Activated T-cell treated with anti-CD3 and anti-CD28 coated beads, Interleukin-2, amount 50 U/mL, for 72 hours (primary cell): ENCODE measurements around the gene EPAS1. TPM values are rescaled to one million over a fixed set of nuclear protein-coding genes. Genes with fewer than 3 reads are reported as not detected.
A peak's percentile ranks its signal among the peaks of the same experiment; 100 is the strongest.

ENCODE experiments used
- ATAC-seq, 2 donors: fragments of 150-1000 bp; cut with Tn5 transposase; replicated peaks in 1 of 2; 2 replicates each; pipeline ENCODE4 v1.10.0; 2021; ENCODE audit warnings: moderate library complexity in 2 of 2, mild to moderate bottlenecking in 1 of 2
- DNase-seq, 2 donors: peaks; one replicate each; pipeline ENCODE4 v3.0.0; 2021 to 2022; ENCODE audit warnings: mixed read lengths in 1 of 2
- H3K27ac Mint-ChIP-seq: one replicate; pipeline ENCODE4 v1.8.0; 2022; ENCODE audit warnings: mild to moderate bottlenecking, moderate library complexity, mixed read lengths
- H3K27me3 Mint-ChIP-seq: one replicate; pipeline ENCODE4 v1.8.0; 2022; ENCODE audit warnings: low read depth, mixed read lengths
- H3K36me3 Mint-ChIP-seq, 2 donors: one replicate each; pipeline ENCODE4 v1.8.0; 2022; ENCODE audit warnings: mixed read lengths in 2 of 2, mild to moderate bottlenecking in 1 of 2; ENCODE audit not compliant: insufficient read depth in 2 of 2
- H3K4me1 Mint-ChIP-seq: one replicate; pipeline ENCODE4 v1.8.0; 2022; ENCODE audit warnings: low read depth, mixed read lengths
- H3K4me3 Mint-ChIP-seq, 2 donors: one replicate each; pipeline ENCODE4 v1.8.0; 2022; ENCODE audit warnings: mild to moderate bottlenecking in 2 of 2, mixed read lengths in 2 of 2, moderate library complexity in 2 of 2
- H3K9me3 Mint-ChIP-seq, 2 donors: one replicate each; pipeline ENCODE4 v1.8.0; 2022; ENCODE audit warnings: mixed read lengths in 2 of 2
- total RNA-seq, 2 donors: library from RNA; stranded (reverse); gene quantifications; one replicate each; pipeline ENCODE4 v1.2.3, GENCODE V29; 2022

Gene EPAS1
- 100 to 1,000 TPM in 1 of 2 donors, 10 to 100 TPM in 1; 50.8 to 219 TPM for total RNA-seq

DNA sequence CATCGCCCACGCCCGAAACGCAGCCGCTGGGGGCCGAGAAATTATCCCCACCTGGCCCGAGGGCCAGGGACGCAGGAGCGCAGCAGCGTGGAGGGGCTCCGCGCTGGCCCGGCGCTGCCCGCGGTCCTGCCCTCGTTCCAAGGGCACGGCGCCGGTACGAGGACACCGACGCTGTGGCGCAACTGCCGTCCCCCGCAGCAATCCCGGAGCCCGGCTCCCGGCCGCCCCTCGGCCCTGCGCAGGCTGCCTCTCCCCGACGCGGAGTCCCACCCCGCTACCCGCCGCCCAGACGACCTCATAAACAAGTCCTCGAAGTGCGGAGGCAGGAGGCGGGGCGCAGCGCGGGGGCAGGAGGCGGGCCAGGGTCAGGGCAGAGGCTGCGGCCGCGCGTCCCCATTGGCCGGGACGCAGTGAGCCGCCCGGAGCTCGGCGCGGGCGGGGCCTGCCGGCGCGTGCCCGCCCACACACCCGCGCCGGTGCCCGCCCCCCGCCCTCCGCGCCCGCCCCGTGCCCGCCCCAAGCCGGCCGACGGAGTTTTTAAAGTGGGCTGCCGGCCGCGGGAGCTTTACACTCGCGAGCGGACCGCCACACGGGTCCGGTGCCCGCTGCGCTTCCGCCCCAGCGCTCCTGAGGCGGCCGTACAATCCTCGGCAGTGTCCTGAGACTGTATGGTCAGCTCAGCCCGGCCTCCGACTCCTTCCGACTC, at the start of gene EPAS1:
EPAS1 (plus strand) TSS at position 568 of the 706 bp plus-strand sequence. CDS start 505 bp downstream, outside the sequence.
- H3K9me3 Mint-ChIP-seq, result no peaks in the 10 kb centered on the region
- peak within 1 kb of the TSS; percentile 83 for H3K27ac Mint-ChIP-seq
- peak; percentile 90 to 94 for DNase-seq
- peaks cover 0 to 11% of the 10 kb centered on the region in 2 donors for H3K36me3 Mint-ChIP-seq
- peaks cover 30% of the 10 kb centered on the region for H3K4me1 Mint-ChIP-seq
- peak; percentile 89 to 93 for ATAC-seq
- H3K4me3 Mint-ChIP-seq, result peak within 1 kb of the TSS; percentile 95 to 99
- peaks cover 65% of the 10 kb centered on the region for H3K27me3 Mint-ChIP-seq

DNA sequence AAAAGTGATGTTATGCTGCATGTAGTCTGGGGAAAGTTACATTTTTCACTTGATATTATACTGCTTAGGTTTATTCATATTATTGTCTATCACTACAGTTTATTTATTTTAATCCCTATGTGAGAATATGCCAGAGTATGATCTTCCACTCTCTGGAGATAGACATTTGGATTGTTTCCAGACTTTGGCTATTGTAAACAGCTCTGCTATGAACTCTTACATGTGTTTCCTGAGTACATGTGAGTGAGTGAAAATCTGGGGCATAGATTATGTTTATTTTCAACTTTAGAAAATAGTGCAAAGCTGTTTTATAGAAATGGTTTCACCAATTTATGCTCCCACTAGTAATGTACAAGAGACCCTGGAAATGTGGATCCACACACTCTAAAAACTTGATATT, 49.0 kb upstream of the EPAS1 start:
- Mint-ChIP-seq H3K9me3 (peaks cover 2 to 4% of the 10 kb centered on the region in 2 donors), H3K4me3 (no peak overlapping the region), H3K36me3 (no peaks in the 10 kb centered on the region), H3K27ac (no peak overlapping the region), H3K4me1 (no peaks in the 10 kb centered on the region), H3K27me3 (peaks cover 7% of the 10 kb centered on the region)
- DNase-seq, result no peak
- ATAC-seq, result no peak

DNA sequence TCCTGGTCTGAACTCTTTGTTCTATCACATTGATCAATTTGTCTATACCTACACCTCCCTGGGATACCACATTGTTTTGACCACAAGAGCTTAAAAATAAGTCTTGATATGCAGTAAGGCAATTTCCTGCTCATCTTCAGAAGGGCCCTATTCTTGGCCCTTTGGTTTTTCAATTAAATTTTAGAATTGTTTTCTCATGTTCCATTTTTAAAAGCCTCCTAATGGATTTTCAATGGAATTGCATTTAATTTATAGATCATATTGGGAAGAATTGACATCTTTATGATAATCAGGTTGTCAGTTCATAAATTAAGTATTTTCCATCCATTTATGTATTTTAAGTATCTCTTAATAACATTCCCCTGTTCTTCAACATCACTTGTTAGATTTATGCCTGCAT, 47.6 kb upstream of the EPAS1 start:
- ATAC-seq (no peak), DNase-seq (no peak)
- Mint-ChIP-seq H3K36me3 (no peaks in the 10 kb centered on the region), H3K4me1 (no peaks in the 10 kb centered on the region), H3K27me3 (peaks cover 9% of the 10 kb centered on the region), H3K27ac (no peak overlapping the region), H3K9me3 (peaks cover 2 to 4% of the 10 kb centered on the region in 2 donors), H3K4me3 (no peak overlapping the region)

DNA sequence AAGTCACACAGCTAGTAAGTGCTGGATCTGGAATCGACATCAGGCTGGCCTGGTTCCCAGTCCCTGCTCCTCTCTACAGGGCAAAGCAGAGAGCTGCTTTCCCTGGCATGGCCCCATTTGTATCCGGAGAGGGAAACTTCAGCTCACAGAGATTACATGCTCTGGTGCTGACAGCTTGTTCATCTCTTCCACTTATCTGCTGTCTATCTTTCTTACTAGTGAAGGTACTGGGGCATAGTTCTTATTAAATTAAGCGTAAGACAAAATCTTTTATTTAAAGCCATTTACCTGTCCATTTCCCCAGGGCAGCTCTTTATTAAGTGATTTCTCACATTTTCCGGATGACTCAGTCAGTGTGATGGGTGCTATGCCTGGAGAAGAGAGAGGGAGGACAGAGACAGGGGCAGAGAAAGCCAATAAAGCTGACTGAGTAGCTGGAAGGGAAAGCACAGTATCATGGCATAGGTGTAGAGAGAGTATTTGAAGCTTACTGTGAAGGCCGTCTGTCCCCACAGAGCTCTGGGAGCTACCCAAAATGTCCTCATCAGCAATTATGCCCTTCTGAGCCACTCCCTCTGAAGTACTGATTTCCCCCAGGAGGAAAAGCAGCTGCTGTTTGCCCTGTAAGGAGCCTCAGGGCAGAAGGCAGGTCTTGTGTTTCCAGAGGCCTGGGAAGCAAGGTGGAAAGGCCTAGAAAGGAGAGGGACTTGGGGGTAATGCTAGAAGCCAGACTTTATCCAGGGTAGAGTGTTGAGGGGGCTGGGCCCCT, 44.1 kb upstream of the EPAS1 start:
- H3K27me3 Mint-ChIP-seq, result peaks cover 9% of the 10 kb centered on the region
- no peak overlapping the region for H3K4me3 Mint-ChIP-seq
- no peak overlapping the region for H3K27ac Mint-ChIP-seq
- no peaks in the 10 kb centered on the region for H3K4me1 Mint-ChIP-seq
- ATAC-seq, result no peak
- H3K9me3 Mint-ChIP-seq, result peaks cover 0 to 1% of the 10 kb centered on the region in 2 donors
- DNase-seq, result no peak
- H3K36me3 Mint-ChIP-seq, result no peaks in the 10 kb centered on the region

DNA sequence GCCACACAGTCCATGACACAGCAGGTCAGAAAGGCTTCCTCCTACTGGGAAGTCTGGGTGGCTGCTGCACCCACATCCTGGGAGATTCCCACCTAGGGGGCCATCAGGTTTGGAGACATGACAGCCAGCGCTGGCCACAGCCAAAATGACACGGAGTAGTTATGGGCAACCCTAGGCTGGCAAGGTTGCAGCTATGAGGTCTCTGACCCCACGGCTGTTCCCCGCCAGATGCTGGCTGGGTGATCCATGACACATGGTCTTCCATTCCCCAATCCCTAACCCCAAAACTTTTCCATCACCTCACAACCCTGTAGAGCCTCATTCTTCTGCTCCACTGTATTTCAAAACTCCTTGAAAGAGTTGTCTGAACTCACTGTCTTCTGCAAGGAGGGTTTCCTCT, 42.7 kb upstream of the EPAS1 start:
- DNase-seq (no peak), ATAC-seq (no peak)
- H3K27me3 Mint-ChIP-seq, result peaks cover 9% of the 10 kb centered on the region
- no peaks in the 10 kb centered on the region for H3K9me3 Mint-ChIP-seq
- no peak overlapping the region for H3K27ac Mint-ChIP-seq
- H3K4me1 Mint-ChIP-seq, result no peaks in the 10 kb centered on the region
- H3K36me3 Mint-ChIP-seq, result no peaks in the 10 kb centered on the region
- H3K4me3 Mint-ChIP-seq, result no peak overlapping the region

DNA sequence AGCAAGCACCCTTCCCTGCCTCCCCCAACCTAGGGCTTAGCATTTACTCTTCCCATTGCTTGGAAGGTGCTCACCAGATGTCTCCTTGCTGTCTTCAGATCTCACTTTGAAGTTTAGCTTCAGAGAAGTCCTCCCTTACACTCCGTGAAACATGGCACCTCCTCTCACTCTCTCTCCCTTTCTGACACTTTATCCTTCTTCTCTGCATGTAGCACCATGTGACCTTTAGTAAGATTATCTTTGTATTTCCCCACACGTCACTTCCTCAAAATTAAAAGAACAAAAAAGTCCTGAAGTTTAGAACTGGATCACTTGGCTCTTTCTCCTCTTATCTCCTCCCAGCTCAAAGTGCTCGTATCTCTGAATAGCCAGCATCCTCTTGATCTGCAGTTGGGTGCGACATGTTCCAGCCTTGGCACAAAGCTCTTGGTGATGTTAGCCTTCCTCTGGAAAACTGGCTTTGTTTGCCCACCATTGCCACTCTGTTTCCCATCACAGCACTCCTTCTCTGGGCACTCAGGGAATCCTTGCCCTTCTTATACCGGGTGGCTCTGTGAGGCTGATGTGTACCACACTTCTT, 40.6 kb upstream of the EPAS1 start:
- H3K4me3 Mint-ChIP-seq, result no peak overlapping the region
- DNase-seq, result no peak
- H3K27me3 Mint-ChIP-seq, result peaks cover 9% of the 10 kb centered on the region
- H3K36me3 Mint-ChIP-seq, result no peaks in the 10 kb centered on the region
- no peaks in the 10 kb centered on the region for H3K4me1 Mint-ChIP-seq
- no peaks in the 10 kb centered on the region for H3K9me3 Mint-ChIP-seq
- no peak for ATAC-seq
- no peak overlapping the region for H3K27ac Mint-ChIP-seq

DNA sequence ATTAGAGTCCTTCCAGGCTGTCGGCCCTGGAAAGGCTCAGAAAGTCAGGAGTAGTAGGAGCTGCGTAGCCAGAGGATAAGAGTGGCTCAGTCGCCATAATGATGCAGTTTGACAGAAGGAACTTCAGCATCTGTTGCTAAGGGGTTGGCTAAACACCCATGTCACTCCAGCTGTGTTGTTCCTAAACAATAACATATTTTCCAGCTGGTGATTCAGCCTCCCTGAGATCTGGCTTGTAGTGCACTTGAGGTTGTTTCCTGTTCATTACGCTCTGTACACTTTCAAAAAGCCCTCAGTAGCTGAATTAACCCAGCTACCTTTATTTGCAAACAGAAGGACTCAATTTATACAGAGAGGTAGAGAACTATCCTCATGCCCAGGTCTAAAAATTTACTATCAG, 39.7 kb upstream of the EPAS1 start:
- no peak overlapping the region for H3K27ac Mint-ChIP-seq

DNA sequence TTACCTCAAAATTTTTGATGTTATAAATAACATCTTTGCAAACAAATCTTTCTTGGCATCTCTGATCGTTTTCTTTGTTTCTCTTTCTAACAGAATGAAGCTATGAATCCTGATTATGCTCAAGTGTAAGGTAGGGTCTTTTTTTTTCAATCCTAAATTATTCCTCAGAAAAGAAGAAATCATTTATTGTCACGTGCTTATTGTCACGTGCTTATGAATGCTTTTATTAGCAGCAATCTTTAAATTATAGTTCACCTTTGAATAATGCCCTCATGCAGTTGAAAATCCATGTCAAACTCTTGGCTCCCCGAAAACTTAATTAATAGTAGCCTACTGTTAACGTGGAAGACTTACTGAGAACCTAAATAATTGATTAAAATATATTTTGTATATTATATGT, 39.2 kb upstream of the EPAS1 start:
- Mint-ChIP-seq H3K27ac (no peak overlapping the region), H3K9me3 (no peaks in the 10 kb centered on the region), H3K4me1 (no peaks in the 10 kb centered on the region), H3K36me3 (no peaks in the 10 kb centered on the region), H3K4me3 (no peak overlapping the region), H3K27me3 (peaks cover 4% of the 10 kb centered on the region)
- no peak for DNase-seq
- ATAC-seq, result no peak

More for the DNA sequence above, 39.7 kb upstream of the EPAS1 start:
- Mint-ChIP-seq H3K27me3 (peaks cover 9% of the 10 kb centered on the region), H3K36me3 (no peaks in the 10 kb centered on the region), H3K9me3 (no peaks in the 10 kb centered on the region), H3K4me3 (no peak overlapping the region), H3K4me1 (no peaks in the 10 kb centered on the region)
- no peak for DNase-seq
- no peak for ATAC-seq

DNA sequence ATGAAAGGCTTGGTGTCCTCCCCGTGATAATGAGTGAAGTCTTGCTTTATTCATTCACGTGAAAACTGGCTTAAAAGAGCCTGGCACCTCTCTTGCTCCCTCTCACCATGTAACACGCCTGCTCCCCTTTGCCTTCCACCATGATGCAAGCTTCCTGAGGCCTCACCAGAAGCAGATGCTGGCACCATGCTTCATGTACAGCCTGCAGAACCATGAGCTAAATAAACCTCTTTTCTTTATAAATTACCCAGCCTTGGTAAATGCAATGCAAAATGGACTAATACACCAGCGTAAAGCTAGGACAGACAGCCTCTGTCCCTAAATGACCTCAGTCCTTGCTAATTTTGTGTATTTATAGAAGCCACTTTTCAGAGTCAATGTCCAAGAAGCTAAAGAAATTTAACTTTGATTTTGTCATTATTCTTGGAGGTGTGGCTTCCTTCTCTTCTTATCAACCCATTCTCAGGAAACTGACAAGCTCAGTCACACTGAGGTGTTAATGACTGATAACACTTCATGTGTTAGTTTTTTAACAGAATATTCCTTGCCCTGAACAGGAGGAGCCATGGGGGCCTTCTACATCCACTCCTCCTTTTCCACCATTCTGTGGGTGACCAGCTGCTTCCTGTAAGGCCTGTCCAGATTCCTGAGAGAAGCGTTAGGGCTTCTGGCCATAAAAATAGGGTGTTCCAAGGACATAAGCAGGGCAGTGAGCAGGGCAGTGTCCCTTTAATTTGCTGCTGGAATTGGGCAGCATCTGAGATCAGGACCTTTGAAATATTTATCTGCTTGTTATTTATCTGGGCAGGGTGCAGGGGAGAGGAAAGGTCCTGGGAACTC, 38.0 kb upstream of the EPAS1 start:
- no peaks in the 10 kb centered on the region for H3K4me1 Mint-ChIP-seq

DNA sequence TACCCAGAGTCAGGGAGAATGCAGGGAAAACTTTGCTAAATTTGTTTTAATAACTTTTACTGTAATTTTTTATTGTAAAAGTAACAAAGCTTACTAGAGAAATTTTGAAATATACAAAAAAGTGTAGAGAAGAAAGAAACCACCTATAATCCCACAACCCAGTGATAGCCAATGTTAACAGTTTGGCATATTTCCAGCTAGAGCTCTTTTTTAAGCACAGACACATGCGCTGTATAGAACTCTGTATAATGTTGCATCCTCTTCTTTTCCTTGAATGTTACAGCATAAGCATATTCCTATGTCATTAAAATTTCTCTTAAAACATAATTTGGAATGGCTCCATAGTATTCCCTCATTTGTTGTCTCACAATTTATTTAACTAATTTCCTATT, 37.4 kb upstream of the EPAS1 start:
- H3K27me3 Mint-ChIP-seq, result no peaks in the 10 kb centered on the region
- H3K4me1 Mint-ChIP-seq, result no peaks in the 10 kb centered on the region
- H3K27ac Mint-ChIP-seq, result no peak overlapping the region
- no peaks in the 10 kb centered on the region for H3K9me3 Mint-ChIP-seq
- H3K4me3 Mint-ChIP-seq, result no peak overlapping the region
- H3K36me3 Mint-ChIP-seq, result no peaks in the 10 kb centered on the region
- DNase-seq, result no peak
- ATAC-seq, result no peak

More for the DNA sequence above, 38.0 kb upstream of the EPAS1 start:
- Mint-ChIP-seq H3K27ac (no peak overlapping the region), H3K27me3 (no peaks in the 10 kb centered on the region), H3K4me3 (no peak overlapping the region), H3K36me3 (no peaks in the 10 kb centered on the region), H3K9me3 (no peaks in the 10 kb centered on the region)
- ATAC-seq (no peak), DNase-seq (no peak)

DNA sequence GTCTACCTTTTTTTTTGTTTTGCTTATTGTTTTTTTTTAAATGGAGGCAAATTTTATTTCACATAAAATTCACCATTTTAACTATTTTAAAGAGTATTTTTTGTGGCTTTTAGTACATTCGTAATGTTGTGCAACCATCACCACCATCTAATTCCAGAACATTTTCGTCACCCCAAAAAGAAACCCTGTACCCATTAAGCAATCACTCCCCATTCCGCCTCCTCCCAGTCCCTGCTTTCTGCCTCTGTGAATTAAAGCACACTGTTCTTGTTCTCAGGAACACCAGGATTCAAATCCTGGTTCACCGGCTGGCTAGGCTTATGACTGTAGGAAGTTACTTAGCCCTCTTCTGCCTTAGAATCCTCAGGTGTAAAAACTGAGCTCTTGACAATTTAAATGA, 36.9 kb upstream of the EPAS1 start:
- H3K9me3 Mint-ChIP-seq, result no peaks in the 10 kb centered on the region
- H3K27ac Mint-ChIP-seq, result no peak overlapping the region
- H3K4me1 Mint-ChIP-seq, result no peaks in the 10 kb centered on the region
- DNase-seq, result no peak
- H3K36me3 Mint-ChIP-seq, result no peaks in the 10 kb centered on the region
- ATAC-seq, result no peak
- no peak overlapping the region for H3K4me3 Mint-ChIP-seq
- H3K27me3 Mint-ChIP-seq, result no peaks in the 10 kb centered on the region

DNA sequence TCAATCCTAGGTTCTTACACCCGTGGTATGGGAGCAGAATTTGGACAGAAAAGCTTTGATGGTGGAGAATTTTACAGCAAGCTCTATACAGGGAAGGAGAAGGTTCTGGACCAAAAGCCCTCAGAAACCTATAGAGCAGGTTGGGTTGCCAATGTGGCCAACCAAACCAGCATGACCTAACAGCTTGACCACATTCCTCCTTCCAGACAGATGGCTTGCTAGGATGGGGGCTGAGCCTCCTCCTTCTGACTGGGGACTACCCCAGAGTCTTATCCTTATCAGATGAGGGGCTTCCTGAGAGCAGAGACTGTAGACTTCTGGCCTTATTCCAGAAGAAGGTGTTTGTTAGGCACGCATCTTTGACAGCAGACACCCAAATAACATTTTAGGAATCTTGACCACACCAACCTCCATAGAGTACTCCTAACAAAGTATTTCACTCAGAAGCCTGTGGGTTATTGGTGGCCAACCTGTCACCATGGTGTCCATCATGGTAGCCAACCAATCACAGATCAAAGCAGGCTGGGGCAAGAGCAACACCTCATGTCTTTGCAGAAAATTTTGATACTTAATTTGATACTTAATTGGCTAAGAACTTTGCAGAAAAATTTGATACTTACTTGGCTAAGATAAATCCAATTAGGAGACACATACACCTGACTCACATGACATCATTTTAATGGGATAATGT, 34.8 kb upstream of the EPAS1 start:
- Mint-ChIP-seq H3K36me3 (no peaks in the 10 kb centered on the region), H3K27me3 (no peaks in the 10 kb centered on the region), H3K4me3 (no peak overlapping the region), H3K4me1 (no peaks in the 10 kb centered on the region), H3K27ac (no peak overlapping the region), H3K9me3 (no peaks in the 10 kb centered on the region)
- DNase-seq (no peak), ATAC-seq (no peak)
